NCI-H1436 (cell line): ENCODE measurements around the gene ZNF860.
A peak's percentile ranks its signal among the peaks of the same experiment; 100 is the strongest.

Experiments used
- DNase-seq: peaks from one replicate; lab custom pipeline; 2025; lab: John Stamatoyannopoulos, UW

The ZNF860 gene

DNA sequence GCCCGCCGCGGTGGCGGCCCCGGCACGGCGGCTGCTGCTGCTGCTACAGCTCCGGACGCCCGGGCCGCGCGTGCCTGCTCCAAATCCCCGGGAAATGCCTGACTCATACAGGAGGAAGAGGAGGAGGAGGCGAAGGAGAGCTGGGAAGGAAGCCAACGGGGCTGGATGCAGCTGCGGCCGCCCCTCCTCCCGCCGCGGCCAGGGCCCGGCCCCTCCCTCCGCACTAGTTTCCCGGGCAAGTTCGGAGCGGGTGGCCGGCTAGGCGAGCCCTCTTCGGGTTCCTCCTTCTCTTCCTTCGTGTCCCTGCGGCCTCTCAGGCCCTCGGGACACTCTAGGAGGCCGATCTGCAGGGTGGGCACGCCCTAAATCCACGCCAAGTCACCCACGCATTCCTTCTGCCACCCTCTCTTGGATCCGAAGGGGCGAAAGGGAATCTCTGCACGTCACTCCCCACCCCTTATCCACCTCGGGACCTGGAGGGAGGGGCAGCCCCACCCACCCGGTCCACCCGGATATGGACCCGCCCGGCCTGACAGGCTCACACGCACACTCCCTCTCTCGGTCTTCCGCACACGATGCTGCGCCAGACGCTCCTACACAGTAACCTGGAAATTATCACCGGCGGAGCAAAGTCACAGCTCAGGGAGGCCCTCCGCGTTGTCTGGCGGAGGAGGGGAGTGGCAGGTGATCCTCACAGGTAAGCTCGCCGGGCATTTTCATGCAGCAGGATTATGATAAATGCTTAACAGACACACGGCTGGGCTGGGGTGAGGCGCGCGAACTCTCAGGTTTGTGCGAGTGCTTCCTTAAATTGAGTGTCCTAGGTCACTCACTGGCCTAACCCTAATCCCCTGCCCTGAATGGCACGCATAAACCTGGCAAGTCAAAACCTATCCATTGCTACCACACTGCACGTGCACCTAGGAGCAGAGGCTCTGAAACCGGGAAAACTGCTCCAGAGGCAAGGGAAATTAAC, at the start of gene ZNF860, which contains the start of gene OSBPL10:
TSS of gene ZNF860 (plus strand) at position 545 of the 976 bp plus-strand sequence. CDS start 7,330 bp downstream, outside the sequence.
TSS of gene OSBPL10 (minus strand) at position 57 of the 976 bp plus-strand sequence. CDS start 83 bp downstream, outside the sequence.
- peak; percentile 10 for DNase-seq

DNA sequence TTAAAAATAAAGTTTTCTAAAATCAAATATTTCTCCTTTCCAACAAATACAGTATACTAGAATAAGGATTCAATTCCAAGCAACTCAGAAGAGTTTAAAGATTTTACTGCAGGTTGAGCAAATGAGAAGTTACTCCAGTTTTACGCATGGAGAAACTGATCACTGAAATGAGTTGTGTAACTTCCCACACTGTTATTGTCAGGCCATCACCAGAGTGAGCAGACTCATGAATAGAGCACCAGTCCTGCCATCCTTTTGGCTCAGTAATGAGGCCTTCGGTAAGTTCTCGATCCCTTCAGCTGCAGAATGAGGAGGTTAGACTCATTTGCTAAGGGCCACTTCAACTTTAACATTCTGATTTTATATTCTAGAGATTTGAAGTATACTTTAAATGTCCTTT, 48.6 kb upstream of the ZNF860 start:
- DNase-seq = no peak

DNA sequence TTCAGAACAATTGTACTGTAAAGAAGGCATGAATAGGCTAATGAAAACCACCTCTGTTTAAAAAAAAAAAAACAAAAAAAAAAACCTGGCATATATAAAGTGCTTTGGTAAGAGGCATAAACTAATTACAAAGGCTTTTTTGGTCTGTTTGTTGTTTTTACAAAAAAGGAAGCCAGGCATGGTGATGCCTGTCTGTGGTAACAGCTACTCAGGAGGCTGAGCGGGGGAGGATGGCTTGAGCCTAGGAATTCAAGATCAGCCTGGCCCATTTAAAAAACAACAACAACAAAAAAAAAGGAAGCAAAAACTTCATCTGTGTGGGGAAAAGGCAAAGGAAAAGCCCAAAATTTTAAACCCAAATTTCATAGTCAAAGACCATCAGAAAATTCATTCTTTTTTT, 47.5 kb upstream of the ZNF860 start:
- no peak for DNase-seq

DNA sequence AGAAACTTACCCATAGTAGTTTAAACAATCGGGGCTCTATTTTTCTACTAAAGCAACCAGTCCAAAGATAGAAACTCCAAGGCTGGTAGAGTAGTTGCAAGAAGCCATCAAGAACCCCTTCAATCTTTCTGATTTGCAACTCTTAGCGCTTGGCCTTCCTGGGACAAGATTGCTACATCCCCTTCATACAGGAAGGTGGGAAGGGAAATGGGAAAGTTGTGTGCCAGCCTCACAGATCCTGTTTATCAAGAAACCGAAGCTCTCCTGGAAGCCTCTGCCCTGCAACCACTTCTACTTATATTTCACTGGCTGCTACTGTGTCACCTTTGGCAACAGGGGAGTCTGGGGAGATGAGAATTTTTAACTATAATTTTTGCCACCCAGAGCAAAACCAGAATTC, 46.7 kb upstream of the ZNF860 start:
- DNase-seq = no peak

DNA sequence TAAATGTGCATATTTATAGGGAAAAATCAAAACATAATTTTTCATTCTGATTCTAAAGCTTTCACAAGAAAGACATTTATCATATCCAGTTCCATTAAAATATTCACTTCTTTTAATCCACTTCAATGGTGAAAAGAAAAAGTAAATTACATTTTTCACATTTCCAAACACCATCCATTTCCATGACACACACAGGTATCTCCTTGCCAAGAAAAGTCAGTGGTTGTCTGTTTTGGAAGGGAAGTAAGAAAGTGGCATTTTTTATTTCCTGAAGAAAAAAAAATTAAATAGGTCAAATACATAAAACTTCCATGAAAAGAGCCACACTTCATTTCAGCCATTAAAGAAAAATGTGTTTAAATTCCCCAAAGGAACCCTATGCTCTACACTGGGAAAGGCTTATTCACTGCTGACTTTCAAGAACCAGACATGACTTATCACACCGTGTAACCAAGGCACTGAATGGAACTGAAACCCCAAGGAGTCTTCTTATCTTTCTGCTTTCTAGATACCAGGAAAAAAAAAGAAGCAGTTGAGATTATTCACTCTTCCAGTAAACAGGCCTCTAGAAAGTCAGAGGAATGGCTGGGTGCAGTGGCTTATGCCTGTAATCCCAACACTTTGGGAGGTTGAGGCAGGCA, 45.0 kb upstream of the ZNF860 start:
- DNase-seq = no peak

DNA sequence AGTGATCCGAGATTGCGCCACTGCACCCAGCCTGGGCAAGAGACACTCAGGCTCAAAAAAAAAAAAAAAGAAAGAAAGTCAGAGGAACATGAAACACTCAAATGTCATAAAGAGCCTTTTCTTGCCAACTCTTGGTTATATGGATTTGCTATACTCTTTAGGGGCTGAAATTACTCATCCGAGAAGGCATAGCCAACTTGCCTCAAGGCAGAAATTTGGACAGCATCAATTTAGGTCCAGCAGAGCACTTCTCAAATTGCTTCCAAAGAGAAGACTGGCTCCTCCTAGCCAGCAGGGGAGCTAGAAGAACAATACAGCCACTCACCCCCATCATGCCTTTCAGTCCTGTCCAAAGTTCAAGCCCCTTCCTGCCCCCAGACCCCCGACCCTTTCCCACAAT, 44.3 kb upstream of the ZNF860 start:
- DNase-seq = no peak

DNA sequence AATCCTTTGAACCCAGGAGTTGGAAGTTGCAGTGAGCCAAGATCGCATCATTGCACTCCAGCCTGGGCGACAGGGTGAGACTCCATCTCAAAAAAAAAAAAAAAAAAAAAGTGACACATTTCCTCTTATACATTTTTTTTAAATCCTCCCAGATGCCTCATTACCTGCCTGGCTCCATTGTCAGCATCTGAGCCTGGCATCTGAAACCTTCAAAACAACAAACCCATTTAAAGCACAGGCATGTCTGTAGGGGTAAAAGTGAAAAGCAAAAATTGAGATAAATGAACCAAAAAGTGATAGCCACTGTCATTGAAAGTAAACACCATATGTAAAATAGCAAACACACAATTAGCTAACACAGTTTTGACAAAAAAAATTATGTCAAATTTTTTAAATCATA, 39.1 kb upstream of the ZNF860 start:
- no peak for DNase-seq

DNA sequence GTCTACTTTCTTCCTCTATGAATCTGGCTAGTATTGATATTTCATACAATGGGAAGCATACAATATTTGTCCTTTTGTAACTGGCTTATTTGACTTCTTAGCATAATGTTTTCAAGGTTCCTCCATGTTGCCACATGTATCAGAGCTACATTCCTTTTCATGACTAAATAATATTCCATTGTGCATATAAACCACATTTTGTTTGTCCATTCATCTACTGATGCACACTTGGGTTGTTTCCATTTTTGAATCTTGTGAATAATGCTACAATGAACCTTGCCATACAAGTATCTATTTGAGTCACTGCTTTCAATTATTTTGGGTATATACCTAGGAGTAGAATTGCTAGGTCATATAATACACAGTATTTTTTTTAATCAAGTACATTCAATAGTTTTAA, 38.5 kb upstream of the ZNF860 start:
- no peak for DNase-seq

DNA sequence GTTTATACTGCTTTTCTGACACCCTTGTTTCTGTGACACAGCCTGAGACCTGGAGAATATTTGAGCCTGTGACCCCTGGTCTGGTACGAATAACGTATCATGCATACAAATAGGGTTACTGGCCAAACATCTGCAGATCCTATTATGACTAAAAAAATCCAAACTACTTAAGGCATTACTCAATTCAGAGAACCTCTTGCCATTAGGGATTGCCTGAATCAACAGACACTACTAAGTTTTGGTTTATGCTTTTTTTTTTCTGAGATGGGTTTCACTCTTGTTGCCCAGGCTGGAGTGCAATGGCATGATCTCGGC, 35.9 kb upstream of the ZNF860 start:
- no peak for DNase-seq

DNA sequence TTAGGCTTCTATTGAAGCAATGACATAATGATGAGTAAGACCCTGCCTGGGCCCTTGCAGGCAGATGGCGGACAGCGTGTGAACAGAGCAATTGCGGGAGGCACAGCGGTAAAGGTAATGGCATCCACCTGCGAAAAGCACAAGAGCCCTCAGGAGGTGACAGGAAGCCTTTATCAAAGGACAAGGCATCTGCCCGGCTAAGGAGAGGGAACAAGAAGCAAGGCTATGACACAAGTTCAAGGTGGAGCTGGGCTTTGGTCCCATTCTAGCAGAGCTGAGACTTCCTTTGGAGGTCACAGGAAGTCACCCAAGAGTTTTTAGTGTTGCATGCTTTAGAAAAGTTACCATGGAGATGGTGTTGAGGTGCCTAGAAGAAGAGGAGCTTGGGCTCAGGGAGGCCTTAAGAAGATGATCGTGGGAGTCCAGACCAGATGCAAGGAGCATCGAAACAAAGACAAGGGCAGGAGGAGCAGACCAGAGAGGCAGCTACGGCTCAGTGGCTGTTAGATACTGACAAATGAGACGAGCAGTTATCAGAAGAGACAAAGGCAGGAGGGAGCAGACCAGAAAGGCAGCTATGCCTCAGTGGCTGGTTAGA, 35.0 kb upstream of the ZNF860 start:
- DNase-seq = no peak

DNA sequence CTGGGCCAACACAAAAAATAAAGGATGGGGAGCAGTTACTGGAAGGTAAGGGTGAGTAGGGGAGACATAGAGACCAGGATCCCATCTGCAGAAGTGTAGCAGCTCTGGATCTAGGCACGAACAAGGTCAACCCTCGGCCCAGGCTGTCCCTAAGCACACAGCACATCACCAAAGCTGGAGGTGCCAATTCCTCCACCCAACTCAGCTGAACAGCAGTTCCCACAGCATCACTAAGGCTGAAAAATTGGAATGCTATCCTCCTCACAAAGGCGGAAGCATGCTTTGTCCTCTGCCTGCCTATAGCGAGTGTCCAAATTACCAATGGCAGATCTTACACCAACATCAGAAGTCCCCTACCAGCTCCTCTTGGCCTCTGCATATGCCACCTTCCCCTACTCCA, 34.4 kb upstream of the ZNF860 start:
- DNase-seq = no peak

DNA sequence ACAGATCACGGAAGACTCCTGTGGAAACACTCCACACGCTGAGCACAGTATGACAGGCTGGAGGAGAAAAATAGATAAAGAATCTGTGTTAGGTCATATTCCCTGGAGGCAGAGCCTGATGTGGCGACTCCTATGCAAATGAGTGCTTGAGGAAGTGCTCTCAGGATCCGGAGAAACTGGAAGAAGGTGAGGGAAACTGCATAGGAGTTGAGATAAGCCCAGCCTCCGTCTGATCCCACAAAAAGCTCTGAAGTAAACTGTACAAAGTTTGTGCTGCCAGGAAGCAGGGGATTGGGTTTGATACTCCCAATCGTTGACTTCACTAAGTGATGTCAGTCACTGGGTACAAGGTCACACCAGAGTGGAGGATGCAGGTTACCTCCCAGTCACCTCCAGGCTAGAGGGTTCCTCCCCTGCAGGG, 33.9 kb upstream of the ZNF860 start:
- no peak for DNase-seq

DNA sequence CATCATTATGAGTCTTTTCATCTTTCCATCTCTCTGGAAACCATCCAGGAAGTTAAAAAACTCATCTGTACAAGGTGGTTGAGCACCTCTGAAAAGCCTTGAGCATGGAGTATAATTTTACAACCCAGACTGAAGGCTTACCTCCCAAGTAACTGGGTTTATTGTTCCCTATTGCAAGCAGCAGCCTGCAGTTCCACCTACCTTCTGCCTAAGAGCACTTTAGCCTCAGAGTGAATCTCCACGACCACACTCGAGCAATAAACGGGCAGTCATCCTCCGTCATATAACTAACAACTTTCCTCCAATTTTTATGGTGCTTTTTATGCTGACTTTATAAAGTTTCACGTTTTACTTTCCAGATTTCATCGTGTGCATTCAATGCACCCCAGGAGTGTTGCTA, 33.3 kb upstream of the ZNF860 start:
- no peak for DNase-seq

DNA sequence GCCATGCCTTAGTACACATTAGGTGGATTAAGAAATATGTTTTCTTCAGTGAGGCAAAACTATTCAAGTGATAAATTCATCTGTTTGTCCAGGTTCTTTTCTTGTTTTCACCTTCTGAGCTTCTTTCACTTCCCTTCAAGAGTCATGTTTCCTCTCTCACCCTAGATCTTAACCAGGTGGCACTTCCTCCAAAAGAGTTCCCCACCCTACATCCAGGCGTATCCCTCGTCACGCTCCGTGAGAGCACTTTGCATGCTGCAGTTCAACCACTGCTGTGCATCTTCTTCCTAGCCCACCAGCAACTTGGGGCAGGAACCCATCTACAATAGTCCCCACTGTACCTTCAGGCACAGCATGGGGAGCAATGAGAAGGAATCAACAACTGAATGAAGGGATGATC, 29.3 kb upstream of the ZNF860 start:
- DNase-seq = no peak

DNA sequence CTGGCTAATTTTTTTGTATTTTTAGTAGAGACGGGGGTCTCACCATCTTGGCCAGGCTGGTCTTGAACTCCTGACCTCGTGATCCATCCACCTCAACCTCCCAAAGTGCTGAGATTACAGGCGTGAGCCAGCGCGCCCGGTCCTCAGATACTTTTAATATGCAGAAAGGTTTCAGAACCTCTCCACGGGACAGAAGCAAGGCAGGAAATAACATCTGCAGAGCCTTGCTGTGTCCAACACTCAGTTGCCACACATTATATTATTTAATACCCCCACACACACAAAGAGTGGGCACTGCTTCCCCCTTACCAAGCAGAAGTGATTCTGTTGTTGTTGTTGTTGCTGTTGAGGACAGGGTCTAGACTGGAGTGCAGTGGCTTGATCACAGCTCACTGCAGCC, 28.5 kb upstream of the ZNF860 start:
- no peak for DNase-seq

DNA sequence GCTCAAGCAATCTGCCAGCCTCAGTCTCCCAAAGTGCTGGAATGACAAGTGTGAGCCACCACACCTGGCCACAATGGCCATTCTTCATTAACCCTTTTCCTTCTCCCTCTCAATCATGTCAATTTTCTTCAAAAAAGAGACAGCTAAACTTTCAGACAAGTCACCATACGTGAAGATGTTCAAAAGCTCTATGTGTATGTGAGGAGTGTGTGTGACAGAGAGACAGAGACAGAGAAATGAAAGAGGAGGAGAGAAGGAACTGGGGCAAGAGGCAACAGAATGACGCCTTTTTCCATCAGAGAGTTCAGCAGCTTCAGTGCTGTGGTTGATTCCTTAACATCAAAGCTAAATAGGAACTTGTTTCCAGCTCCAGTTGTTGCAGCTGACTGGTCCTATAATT, 27.9 kb upstream of the ZNF860 start:
- DNase-seq = no peak

DNA sequence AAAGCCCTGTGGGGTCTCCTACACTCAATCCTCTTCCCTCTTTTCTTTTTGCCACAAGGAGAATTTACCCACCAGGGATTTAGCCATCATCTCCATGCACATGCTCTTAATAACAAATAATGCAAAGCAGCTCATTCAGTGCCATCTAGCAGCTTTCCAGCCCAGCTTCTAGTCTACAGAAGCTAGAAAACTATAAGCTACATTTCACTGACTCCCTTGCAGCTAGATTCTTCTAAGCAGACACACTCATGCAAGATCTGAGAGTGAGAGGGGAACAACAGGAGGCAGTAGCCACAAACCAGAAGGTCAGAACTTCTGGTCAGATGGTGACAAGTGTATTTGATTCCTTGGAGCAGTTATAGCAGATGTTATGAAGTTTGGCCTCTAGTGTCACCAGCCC, 26.0 kb upstream of the ZNF860 start:
- DNase-seq = no peak

DNA sequence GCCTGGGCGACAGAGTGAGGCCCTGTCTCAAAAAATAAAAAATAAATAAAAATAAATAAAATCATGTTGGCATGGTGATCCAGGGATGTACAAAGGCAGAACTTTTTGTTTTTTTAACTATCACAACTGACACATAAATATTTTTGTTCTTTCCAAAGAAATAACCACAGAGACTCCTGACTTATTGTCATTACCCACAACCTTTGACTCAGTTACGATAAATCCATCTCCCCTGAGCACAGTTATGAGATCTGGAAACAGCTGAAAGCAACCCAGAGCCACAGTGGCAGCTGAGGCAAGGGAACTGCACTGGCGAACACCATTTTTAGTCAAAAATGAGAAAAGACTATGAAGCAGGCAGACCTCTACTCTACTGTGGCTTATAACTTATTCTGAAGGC, 24.4 kb upstream of the ZNF860 start:
- DNase-seq = no peak

DNA sequence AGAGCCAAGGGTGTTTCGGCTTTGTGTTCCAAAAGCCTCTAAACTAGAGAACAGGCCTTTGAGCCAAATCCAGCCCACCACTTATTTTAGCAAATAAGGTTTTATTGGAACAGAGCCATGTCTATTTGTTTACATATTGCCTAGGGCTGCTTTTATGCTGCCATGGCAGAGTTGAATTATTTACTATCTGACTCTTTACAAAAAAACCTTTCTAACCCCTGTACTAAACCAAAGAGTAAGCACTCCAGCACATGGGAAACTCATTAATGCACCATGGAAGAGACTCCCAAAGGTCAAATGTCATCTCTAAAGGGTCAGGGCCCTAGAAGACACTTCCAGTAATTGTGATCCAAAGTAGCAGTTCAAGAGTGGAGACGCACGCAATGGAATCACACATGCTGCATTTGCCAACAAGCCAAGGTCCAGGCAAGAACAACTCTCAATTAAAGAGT, 22.8 kb upstream of the ZNF860 start:
- DNase-seq = peak; percentile 64

DNA sequence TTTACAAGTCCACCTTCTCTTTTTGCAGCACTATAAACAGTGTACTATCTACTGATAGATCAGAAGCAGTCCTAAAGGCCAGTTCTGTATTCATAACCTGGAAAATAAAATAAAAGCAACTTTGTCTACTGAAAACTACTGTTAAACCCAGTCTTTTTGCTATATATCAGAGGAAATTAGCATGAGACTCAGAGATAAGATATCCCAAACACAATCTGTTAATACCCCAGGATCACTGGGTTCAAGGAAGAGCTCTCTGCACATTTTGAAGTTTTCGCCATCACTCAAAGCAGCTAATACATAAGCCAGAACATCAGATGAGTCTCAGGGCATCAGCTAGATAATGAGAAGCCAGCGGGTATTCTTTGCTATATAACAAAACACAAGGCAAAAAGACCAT, 22.3 kb upstream of the ZNF860 start:
- DNase-seq = no peak

DNA sequence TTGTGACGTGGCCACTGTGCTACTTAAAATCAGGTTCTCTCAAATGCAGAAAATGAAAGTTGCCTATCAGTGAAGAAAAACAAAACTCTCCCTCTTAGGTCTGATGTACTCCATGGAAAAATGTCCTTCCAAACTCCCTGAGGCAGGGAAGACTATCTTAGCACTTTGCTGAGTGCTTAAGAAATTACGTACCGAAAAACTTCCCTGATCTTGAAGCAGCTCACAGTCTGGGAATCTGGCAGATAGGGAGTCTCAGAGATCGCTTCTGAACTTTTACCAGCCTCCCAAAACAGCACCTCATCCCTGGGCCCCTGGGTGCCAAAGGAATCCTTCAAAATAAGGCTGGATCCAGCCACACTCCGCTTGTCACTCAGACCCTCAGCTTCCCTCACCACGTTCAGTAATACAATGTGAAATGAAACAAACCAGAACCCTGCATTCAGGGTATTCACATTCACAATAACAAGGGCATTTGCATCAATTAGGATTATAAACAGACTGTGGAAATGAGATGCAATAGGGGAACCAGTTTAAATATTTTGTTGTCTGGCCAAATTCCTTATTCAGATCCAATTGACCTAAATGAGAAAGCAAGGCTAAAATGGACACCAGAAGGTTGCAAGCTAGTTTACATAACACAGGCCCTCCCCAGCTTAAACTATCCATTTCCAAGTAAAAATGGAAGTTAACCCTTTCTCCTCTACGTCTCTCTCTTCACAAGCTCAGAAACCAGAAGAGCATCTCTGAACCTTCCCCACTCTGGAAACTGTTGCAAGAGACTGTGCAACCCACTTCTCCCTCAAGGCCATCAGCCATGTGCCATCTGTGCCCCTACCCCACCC, 21.4 kb upstream of the ZNF860 start:
- DNase-seq = no peak
